ENCODE results near the gene PPP4R2.
"Not testable (repeated sequence)": the region's sequence is repeated elsewhere in the genome, so short reads cannot be mapped to it uniquely, and the experiment has no call there.

The PPP4R2 gene

GRCh38 chr3:73026111-73026759 lies 29.6 kb downstream of the PPP4R2 start:
- no peak for DNase-seq (ENCODE audit: low spot score)

- no peak for DNase-seq (ENCODE audit: low spot score)
Measured at GRCh38 chr3:73026760-73027113, 30.1 kb downstream of the PPP4R2 start.

GRCh38 chr3:73028803-73029202 lies 32.2 kb downstream of the PPP4R2 start:
- DNase-seq (ENCODE audit: low spot score) = no peak

- DNase-seq (ENCODE audit: low spot score) = no peak
Measured at GRCh38 chr3:73029321-73029796, 32.7 kb downstream of the PPP4R2 start.

- DNase-seq (ENCODE audit: low spot score) = no peak
Measured at GRCh38 chr3:73030073-73030597, 33.5 kb downstream of the PPP4R2 start.

GRCh38 chr3:73031573-73032103 lies 35.0 kb downstream of the PPP4R2 start:
- DNase-seq (ENCODE audit: low spot score) = no peak

GRCh38 chr3:73036694-73037591 lies 40.3 kb downstream of the PPP4R2 start:
- DNase-seq (ENCODE audit: low spot score) = no peak

GRCh38 chr3:73041537-73041936 lies 44.9 kb downstream of the PPP4R2 start:
- DNase-seq (ENCODE audit: low spot score) = no peak

GRCh38 chr3:73043414-73043813 lies 46.8 kb downstream of the PPP4R2 start:
- no peak for DNase-seq (ENCODE audit: low spot score)

GRCh38 chr3:73045391-73045790 lies 48.8 kb downstream of the PPP4R2 start:
- DNase-seq (ENCODE audit: low spot score) = no peak

- no peak for DNase-seq (ENCODE audit: low spot score)
Measured at GRCh38 chr3:73046195-73046594, 49.6 kb downstream of the PPP4R2 start.

- no peak for DNase-seq (ENCODE audit: low spot score)
Measured at GRCh38 chr3:73049319-73049718, 52.7 kb downstream of the PPP4R2 start.

GRCh38 chr3:73052857-73053256 lies 56.2 kb downstream of the PPP4R2 start:
- DNase-seq (ENCODE audit: low spot score) = peak; percentile 38

GRCh38 chr3:73055583-73055982 lies 59.0 kb downstream of the PPP4R2 start:
- DNase-seq (ENCODE audit: low spot score) = no peak

GRCh38 chr3:73056014-73056844 lies 59.6 kb downstream of the PPP4R2 start:
- peak; percentile 46 for DNase-seq (ENCODE audit: low spot score)

GRCh38 chr3:73056845-73057150 lies 60.2 kb downstream of the PPP4R2 start:
- no peak for DNase-seq (ENCODE audit: low spot score)

- no peak for DNase-seq (ENCODE audit: low spot score)
Measured at GRCh38 chr3:73060302-73060723, 63.7 kb downstream of the PPP4R2 start.

GRCh38 chr3:73061416-73061815 lies 64.8 kb downstream of the PPP4R2 start, which contains the start of gene EBLN2:
Gene EBLN2, plus strand, starts transcription at chr3:73061659. Its CDS starts 423 bp downstream, at chr3:73062082.
- DNase-seq (ENCODE audit: low spot score) = no peak

GRCh38 chr3:73066243-73066642 lies 69.6 kb downstream of the PPP4R2 start:
- not testable (repeated sequence) for DNase-seq (ENCODE audit: low spot score)

- no peak for DNase-seq (ENCODE audit: low spot score)
Measured at GRCh38 chr3:73068419-73068818, 71.8 kb downstream of the PPP4R2 start.

GRCh38 chr3:73069187-73069586 lies 72.6 kb downstream of the PPP4R2 start:
- no peak for DNase-seq (ENCODE audit: low spot score)
